Endothelial cell of umbilical vein (primary cell): ENCODE results near the gene WRNIP1. TPM values are rescaled to one million over a fixed set of nuclear protein-coding genes. Genes with fewer than 3 reads are reported as not detected.

ENCODE experiments used
- BruUV-seq: library from RNA; stranded (reverse); fragments of 400-500 nt; replicated peaks from 2 replicates; lab custom pipeline; 2021; lab: Mats Ljungman, UMichigan
- CTCF ChIA-PET: fragments of 300-600, 350-600 bp; sonication (Branson Sonifier 250); formaldehyde crosslinking; loops from one replicate; lab custom pipeline; 2021; ENCODE audit warnings: antibody characterized with exemption, inconsistent platforms; lab: Charles Lee
- POLR2A ChIA-PET: fragments of 300-600, 350-600 bp; sonication (Branson Sonifier 250); formaldehyde crosslinking; loops from one replicate; lab custom pipeline; 2021; ENCODE audit warnings: antibody characterized with exemption, inconsistent platforms; lab: Charles Lee
- DNase-seq: peaks from one replicate; pipeline ENCODE4 v3.0.0-alpha.2; 2011; ENCODE audit warnings: low read depth, low spot score
- FAIRE-seq: peaks from 2 replicates; lab custom pipeline; 2011; peaks lifted over from hg19 to GRCh38; lab: Jason Lieb, UNC
- H2AFZ ChIP-seq: 2 replicates; pipeline ENCODE4 v1.6.0; 2012; ENCODE audit warnings: low read depth, low read length, control low read depth, inconsistent platforms
- H3K27ac ChIP-seq: 2 replicates; pipeline ENCODE4 v1.5.1; 2011; ENCODE audit warnings: low read depth, mild to moderate bottlenecking, control low read depth, low read length, moderate library complexity; ENCODE audit not compliant: insufficient read depth
- H3K27me3 ChIP-seq, 2 experiments: 2 replicates each; pipeline versions ENCODE4 v1.6.0 to v1.6.1; 2011; ENCODE audit warnings: low read length in 2 of 2, mixed read lengths in 1 of 2; ENCODE audit not compliant: control insufficient read depth in 2 of 2, insufficient read depth in 2 of 2
- H3K36me3 ChIP-seq, 2 experiments: 2 replicates in 1 of 2; 3 replicates in 1 of 2; pipeline ENCODE4 v1.5.1; 2011; ENCODE audit warnings: low read length in 2 of 2, mild to moderate bottlenecking in 1 of 2, moderate library complexity in 1 of 2; ENCODE audit not compliant: control insufficient read depth in 2 of 2, insufficient read depth in 2 of 2; ENCODE audit errors: extremely low read depth in 1 of 2
- H3K4me1 ChIP-seq: 3 replicates; pipeline ENCODE4 v1.5.1; 2011; ENCODE audit warnings: mild to moderate bottlenecking, low read length; ENCODE audit not compliant: control insufficient read depth, insufficient read depth; ENCODE audit errors: extremely low read depth
- H3K4me2 ChIP-seq: 2 replicates; pipeline ENCODE4 v1.6.1; 2011; ENCODE audit warnings: low read length, control low read depth, mixed read lengths; ENCODE audit not compliant: insufficient read depth
- H3K4me3 ChIP-seq, 3 experiments: fragments of 200-600 bp in 1 of 3; sonication (generic), shearing (Covaris generic) in 1 of 3; replicated peaks in 1 of 3; 2 replicates each; pipeline ENCODE4 v1.5.1; 2011 to 2016; ENCODE audit warnings: control low read depth in 3 of 3, low read length in 3 of 3, mild to moderate bottlenecking in 2 of 3, inconsistent platforms in 1 of 3, low read depth in 1 of 3, moderate library complexity in 1 of 3; ENCODE audit not compliant: insufficient read depth in 1 of 3
- H3K79me2 ChIP-seq: 2 replicates; pipeline ENCODE4 v1.6.0; 2012; ENCODE audit warnings: low read length, inconsistent platforms; ENCODE audit not compliant: control insufficient read depth, insufficient read depth
- H3K9ac ChIP-seq: replicated peaks from 2 replicates; pipeline ENCODE3; 2011; ENCODE audit warnings: low read length, control low read depth; ENCODE audit not compliant: insufficient read depth; ENCODE audit errors: extremely low read depth
- H3K9me1 ChIP-seq: replicated peaks from 3 replicates; pipeline ENCODE4 v1.6.0; 2011; ENCODE audit warnings: mild to moderate bottlenecking, low read length; ENCODE audit not compliant: control insufficient read depth, insufficient read depth; ENCODE audit errors: extremely low read depth
- H3K9me3 ChIP-seq: replicated peaks from 2 replicates; pipeline ENCODE4 v1.5.1; 2012; ENCODE audit warnings: low read length, inconsistent platforms; ENCODE audit not compliant: control insufficient read depth, insufficient read depth
- H4K20me1 ChIP-seq: replicated peaks from 2 replicates; pipeline ENCODE3; 2011; ENCODE audit warnings: mild to moderate bottlenecking, low read length; ENCODE audit not compliant: control insufficient read depth, insufficient read depth; ENCODE audit errors: extremely low read depth
- EZH2 ChIP-seq: IDR thresholded peaks from 2 replicates; pipeline ENCODE4 v1.6.1; 2012; ENCODE audit warnings: borderline replicate concordance, low read depth, mild to moderate bottlenecking, moderate library complexity, low read length, inconsistent platforms; ENCODE audit not compliant: severe bottlenecking
- FOS ChIP-seq: IDR thresholded peaks from 2 replicates; pipeline ENCODE4 v1.6.1; 2011; ENCODE audit warnings: mild to moderate bottlenecking, low read length, moderate library complexity, borderline replicate concordance; ENCODE audit not compliant: insufficient read depth
- GATA2 ChIP-seq: IDR thresholded peaks from 2 replicates; pipeline ENCODE4 v1.7.0; 2011; ENCODE audit warnings: low read depth, mild to moderate bottlenecking, moderate library complexity, mixed read lengths, low read length; ENCODE audit not compliant: insufficient read length, insufficient read depth
- JUN ChIP-seq: IDR thresholded peaks from 2 replicates; pipeline ENCODE4 v1.6.1; 2011; ENCODE audit warnings: borderline replicate concordance, low read depth; ENCODE audit not compliant: insufficient read length, insufficient read depth
- MYC ChIP-seq: IDR thresholded peaks from one replicate; pipeline ENCODE4 v1.6.1; 2011; ENCODE audit warnings: mild to moderate bottlenecking, low read depth, low read length
- POLR2A ChIP-seq: IDR thresholded peaks from 2 replicates; pipeline ENCODE4 v1.6.1; 2012; ENCODE audit warnings: low read depth, mild to moderate bottlenecking, control low read depth, low read length
- POLR2AphosphoS5 ChIP-seq: IDR thresholded peaks from 2 replicates; pipeline ENCODE4 v1.6.1; 2012; ENCODE audit warnings: low read depth, mild to moderate bottlenecking, control low read depth, low read length, moderate library complexity; ENCODE audit not compliant: insufficient read depth
- dilution Hi-C: fragments of 300-500 bp; cut with MboI; formaldehyde crosslinking; loops from one replicate; pipeline ENCODE4 v1.15.0; 2019; ENCODE audit warnings: low sequenced_read_pairs; ENCODE audit not compliant: extremely low pct_ligation_motif_present
- intact Hi-C: fragments of 100-400 bp; cut with micrococcal nuclease; formaldehyde crosslinking; loops from one replicate; pipeline ENCODE4 v1.10.0; 2022
- polyA plus RNA-seq, 4 experiments: library from polyadenylated mRNA; depleted of rRNA in 3 of 4; stranded (reverse) in 3 of 4; unstranded in 1 of 4; fragments of >200 nt; gene quantifications; 2 replicates each; pipeline versions ENCODE4 v1.2.1 to v1.2.3, GENCODE V29; 2011 to 2012; ENCODE audit warnings: missing spikeins in 1 of 4
- total RNA-seq: library from RNA; stranded (reverse); gene quantifications from 2 replicates; pipeline ENCODE4 v1.2.3, GENCODE V29; 2021
- TF ChIP-seq, protein P1 (sequence below), 2 donors: IDR thresholded peaks; 1 replicate in 1 of 2; 2 replicates in 1 of 2; pipeline ENCODE4 v1.5.1; 2011; ENCODE audit warnings: low read length in 2 of 2, mild to moderate bottlenecking in 2 of 2, moderate library complexity in 2 of 2, control low read depth in 1 of 2, inconsistent platforms in 1 of 2, low read depth in 1 of 2; ENCODE audit not compliant: insufficient read depth in 1 of 2; ENCODE audit errors: extremely low read depth in 1 of 2
- TF ChIP-seq, protein P2 (sequence below): IDR thresholded peaks from 2 replicates; pipeline ENCODE4 v1.6.1; 2011; ENCODE audit not compliant: insufficient read depth, insufficient read length

Gene WRNIP1
- total and polyA plus RNA-seq, 2 donors (not counting 3 experiments of a cell fraction or from before 2014, with no cell fraction given): 50.1 to 68.9 TPM

DNA sequence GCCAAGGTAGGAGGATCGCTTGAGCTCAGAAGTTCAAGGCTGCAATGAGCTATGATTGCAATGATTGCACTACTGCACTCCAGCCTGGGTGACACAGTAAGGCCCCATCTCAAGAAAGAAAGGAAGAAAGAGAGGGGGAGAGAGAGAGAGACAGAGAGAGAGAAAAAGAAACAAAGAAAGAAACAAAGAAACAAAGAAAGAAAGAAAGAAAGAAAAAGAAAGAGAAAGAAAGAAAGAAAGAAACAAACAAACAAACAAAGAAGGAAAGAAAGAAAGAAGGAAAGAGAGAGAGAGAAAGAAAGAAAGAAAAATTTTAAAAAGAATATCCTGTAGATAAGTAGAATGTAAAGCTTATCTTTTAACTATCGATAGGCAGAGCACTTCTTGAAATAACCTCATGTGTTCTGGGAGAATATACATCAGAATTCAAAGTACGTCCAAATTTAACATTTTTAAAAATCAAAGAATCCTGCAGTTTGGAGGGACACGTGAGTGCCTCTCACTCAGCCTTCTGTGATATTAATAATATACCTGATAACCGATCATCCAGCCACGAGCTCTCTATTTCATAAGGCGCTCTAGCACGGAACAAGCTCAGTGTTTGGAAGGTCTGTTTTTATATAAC, 39.7 kb upstream of the WRNIP1 start:
- ChIA-PET CTCF (interaction anchor here (1.0 to 5.7 kb wide), 5 partner anchors 11 to 91 kb away, joined by 3 to 40 read pairs (median 3); partner anchors contain the start of gene MYLK4), POLR2A (no interaction called here)
- H3K9me1 ChIP-seq: no peaks in the 10 kb centered on the region
- no TSS peak for BruUV-seq
- no peaks in the 10 kb centered on the region for H3K79me2 ChIP-seq
- FAIRE-seq (peak; percentile 67), DNase-seq (no peak)
- intact Hi-C loops (no loop called here), dilution Hi-C loops (no loop called here)
- peak overlapping the region; percentile 67 for H3K4me2 ChIP-seq
- no peaks in the 10 kb centered on the region for H3K27me3 ChIP-seq
- H3K36me3 ChIP-seq: no peaks in the 10 kb centered on the region
- peaks cover 9% of the 10 kb centered on the region for H3K4me1 ChIP-seq
- peak overlapping the region; percentile 87 for H2AFZ ChIP-seq
- H4K20me1 ChIP-seq: no peaks in the 10 kb centered on the region
- H3K9ac ChIP-seq: peak overlapping the region; percentile 22
- peak overlapping the region; percentile 75 for H3K27ac ChIP-seq
- no peak overlapping the region for H3K4me3 ChIP-seq
- no peak for TF ChIP-seq MYC
- no peak for TF ChIP-seq FOS
- TF ChIP-seq EZH2: no peak
- TF ChIP-seq JUN: no peak
- no peak for TF ChIP-seq POLR2AphosphoS5
- TF ChIP-seq GATA2: no peak
- TF ChIP-seq, protein P1, sequence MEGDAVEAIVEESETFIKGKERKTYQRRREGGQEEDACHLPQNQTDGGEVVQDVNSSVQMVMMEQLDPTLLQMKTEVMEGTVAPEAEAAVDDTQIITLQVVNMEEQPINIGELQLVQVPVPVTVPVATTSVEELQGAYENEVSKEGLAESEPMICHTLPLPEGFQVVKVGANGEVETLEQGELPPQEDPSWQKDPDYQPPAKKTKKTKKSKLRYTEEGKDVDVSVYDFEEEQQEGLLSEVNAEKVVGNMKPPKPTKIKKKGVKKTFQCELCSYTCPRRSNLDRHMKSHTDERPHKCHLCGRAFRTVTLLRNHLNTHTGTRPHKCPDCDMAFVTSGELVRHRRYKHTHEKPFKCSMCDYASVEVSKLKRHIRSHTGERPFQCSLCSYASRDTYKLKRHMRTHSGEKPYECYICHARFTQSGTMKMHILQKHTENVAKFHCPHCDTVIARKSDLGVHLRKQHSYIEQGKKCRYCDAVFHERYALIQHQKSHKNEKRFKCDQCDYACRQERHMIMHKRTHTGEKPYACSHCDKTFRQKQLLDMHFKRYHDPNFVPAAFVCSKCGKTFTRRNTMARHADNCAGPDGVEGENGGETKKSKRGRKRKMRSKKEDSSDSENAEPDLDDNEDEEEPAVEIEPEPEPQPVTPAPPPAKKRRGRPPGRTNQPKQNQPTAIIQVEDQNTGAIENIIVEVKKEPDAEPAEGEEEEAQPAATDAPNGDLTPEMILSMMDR (IDR thresholded peaks at IDR 0.05; ENCODE audit: extremely low read depth in 1 of 2, insufficient read depth in 1 of 2, low read depth in 1 of 2, low read length in 2 of 2): no peak
- no peak for TF ChIP-seq POLR2A
- TF ChIP-seq, protein P2, sequence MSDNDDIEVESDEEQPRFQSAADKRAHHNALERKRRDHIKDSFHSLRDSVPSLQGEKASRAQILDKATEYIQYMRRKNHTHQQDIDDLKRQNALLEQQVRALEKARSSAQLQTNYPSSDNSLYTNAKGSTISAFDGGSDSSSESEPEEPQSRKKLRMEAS: no peak
- H3K9me3 ChIP-seq: no peaks in the 10 kb centered on the region
